HCT116 (cell line): ENCODE measurements around the gene SLC7A9. TPM values are rescaled to one million over a fixed set of nuclear protein-coding genes. Genes with fewer than 3 reads are reported as not detected.

Experiments
- ATAC-seq: fragments of 200-7000 bp; cut with Tn5 transposase; 2 replicates; pipeline ENCODE4 v1.9.1; 2020; ENCODE audit warnings: mild to moderate bottlenecking, moderate library complexity
- BruUV-seq: library from RNA; stranded (reverse); fragments of 400-500 nt; replicated peaks from 2 replicates; lab custom pipeline; 2021; lab: Mats Ljungman, UMichigan
- CTCF ChIA-PET: fragments of 300-600 bp; sonication (Branson Sonifier 250); formaldehyde crosslinking; loops from one replicate; lab custom pipeline; 2021; ENCODE audit warnings: antibody characterized with exemption; lab: Charles Lee
- POLR2A ChIA-PET: fragments of 300-600, 350-600 bp; sonication (Branson Sonifier 250); formaldehyde crosslinking; loops from one replicate; lab custom pipeline; 2021; ENCODE audit warnings: antibody characterized with exemption; lab: Charles Lee
- RAD21 ChIA-PET, 2 experiments: fragments of 300-600 bp; sonication (Branson Sonifier 250); formaldehyde crosslinking; loops; one replicate each; lab custom pipeline; 2023; ENCODE audit warnings: low total read pairs in 2 of 2; ENCODE audit not compliant: uncharacterized antibody in 2 of 2, unreplicated experiment in 2 of 2, low non-redundant PET in 1 of 2; lab: Charles Lee
- DNase-seq: peaks from one replicate; pipeline ENCODE4 v3.0.0-alpha.2; 2010; ENCODE audit warnings: low read depth, low spot score
- H2AFZ ChIP-seq: fragments of 200-600 bp; shearing (Covaris generic), sonication (generic); 2 replicates; pipeline ENCODE4 v1.6.1; 2017; ENCODE audit warnings: low read depth, mixed run types, mixed read lengths, antibody characterized with exemption, low read length; ENCODE audit not compliant: poor library complexity, severe bottlenecking
- H3K27ac ChIP-seq: 2 replicates; pipeline ENCODE4 v1.5.1; 2012; ENCODE audit warnings: low read depth, low read length
- H3K27me3 ChIP-seq: fragments of 200-600 bp; sonication (generic); 2 replicates; pipeline ENCODE4 v1.6.1; 2016; ENCODE audit warnings: mixed run types, low read length, mixed read lengths; ENCODE audit not compliant: insufficient read depth
- H3K36me3 ChIP-seq, 2 experiments: fragments of 200-500 bp in 1 of 2; fragments of 200-600 bp in 1 of 2; sonication (Bioruptor generic) in 1 of 2; sonication (generic) in 1 of 2; 2 replicates each; pipeline versions ENCODE4 v1.5.1 to v1.6.1; 2014 to 2016; ENCODE audit warnings: low read length in 2 of 2, inconsistent platforms in 1 of 2, mixed read lengths in 1 of 2, mixed run types in 1 of 2; ENCODE audit not compliant: insufficient read depth in 2 of 2, control insufficient read depth in 1 of 2
- H3K4me1 ChIP-seq, 2 experiments: fragments of 200-600 bp in 1 of 2; sonication (generic) in 1 of 2; 2 replicates each; pipeline versions ENCODE4 v1.5.1 to v1.6.1; 2012 to 2017; ENCODE audit warnings: low read length in 2 of 2, inconsistent platforms in 1 of 2, mild to moderate bottlenecking in 1 of 2, mixed read lengths in 1 of 2, mixed run types in 1 of 2, moderate library complexity in 1 of 2; ENCODE audit not compliant: insufficient read depth in 2 of 2, control insufficient read depth in 1 of 2
- H3K4me2 ChIP-seq: fragments of 200-600 bp; sonication (generic); 2 replicates; pipeline ENCODE4 v1.6.1; 2017; ENCODE audit warnings: mixed run types, low read length, mixed read lengths
- H3K4me3 ChIP-seq, 2 experiments: fragments of 200-600 bp in 1 of 2; sonication (generic) in 1 of 2; replicated peaks in 1 of 2; 2 replicates each; pipeline ENCODE4 v1.5.1; 2011 to 2016; ENCODE audit warnings: low read length in 2 of 2, control low read depth in 1 of 2, low read depth in 1 of 2, mild to moderate bottlenecking in 1 of 2, mixed read lengths in 1 of 2, mixed run types in 1 of 2
- H3K79me2 ChIP-seq: fragments of 200-600 bp; sonication (generic); 2 replicates; pipeline ENCODE4 v1.6.1; 2017; ENCODE audit warnings: mild to moderate bottlenecking, mixed run types, low read length, moderate library complexity, mixed read lengths; ENCODE audit not compliant: insufficient read depth
- H3K9ac ChIP-seq: fragments of 200-600 bp; sonication (generic); 2 replicates; pipeline ENCODE4 v1.6.1; 2016; ENCODE audit warnings: low read length, mixed read lengths
- H3K9me2 ChIP-seq: fragments of 200-600 bp; sonication (generic), shearing (Covaris generic); 2 replicates; pipeline ENCODE4 v1.6.1; 2017; ENCODE audit warnings: mixed run types, mild to moderate bottlenecking, moderate library complexity; ENCODE audit not compliant: insufficient read depth
- H3K9me3 ChIP-seq, 2 experiments: fragments of 200-500 bp in 1 of 2; fragments of 200-600 bp in 1 of 2; sonication (Bioruptor generic) in 1 of 2; sonication (generic) in 1 of 2; 2 replicates each; pipeline ENCODE4 v1.6.1; 2014 to 2017; ENCODE audit warnings: low read length in 2 of 2, mixed read lengths in 2 of 2, inconsistent platforms in 1 of 2, low read depth in 1 of 2, mild to moderate bottlenecking in 1 of 2, mixed run types in 1 of 2, moderate library complexity in 1 of 2; ENCODE audit not compliant: control insufficient read depth in 1 of 2, insufficient read depth in 1 of 2
- H4K20me1 ChIP-seq: fragments of 200-600 bp; sonication (generic), shearing (Covaris generic); 2 replicates; pipeline ENCODE4 v1.6.1; 2017; ENCODE audit warnings: mixed run types, mild to moderate bottlenecking, moderate library complexity; ENCODE audit not compliant: insufficient read depth
- ATF3 ChIP-seq: IDR thresholded peaks from 2 replicates; pipeline ENCODE4 v1.6.1; 2012
- CBX3 ChIP-seq: IDR thresholded peaks from 2 replicates; pipeline ENCODE4 v1.6.1; 2012; ENCODE audit warnings: low read depth
- CEBPB ChIP-seq: IDR thresholded peaks from 2 replicates; pipeline ENCODE4 v1.6.1; 2012; ENCODE audit warnings: low read depth
- EGR1 ChIP-seq: IDR thresholded peaks from 2 replicates; pipeline ENCODE4 v1.6.1; 2012; ENCODE audit warnings: low read depth
- ELF1 ChIP-seq: IDR thresholded peaks from 2 replicates; pipeline ENCODE4 v1.6.1; 2012; ENCODE audit warnings: low read depth, borderline replicate concordance
- EZH2phosphoT487 ChIP-seq: fragments of 200-600 bp; IDR thresholded peaks from 2 replicates; pipeline ENCODE4 v1.6.1; 2018; ENCODE audit warnings: antibody characterized with exemption, borderline replicate concordance
- JUND ChIP-seq: IDR thresholded peaks from 2 replicates; pipeline ENCODE4 v1.6.1; 2012
- MAX ChIP-seq: IDR thresholded peaks from 2 replicates; pipeline ENCODE4 v1.6.1; 2012
- POLR2A ChIP-seq: IDR thresholded peaks from 2 replicates; pipeline ENCODE4 v1.7.0; 2011; ENCODE audit warnings: borderline replicate concordance; ENCODE audit not compliant: insufficient read depth, insufficient read length; ENCODE audit errors: extremely low read depth
- POLR2AphosphoS5 ChIP-seq: IDR thresholded peaks from 2 replicates; pipeline ENCODE4 v1.6.1; 2011; ENCODE audit warnings: mild to moderate bottlenecking, low read depth, low read length, moderate library complexity
- RAD21 ChIP-seq: IDR thresholded peaks from 2 replicates; pipeline ENCODE4 v1.6.1; 2012; ENCODE audit warnings: low read depth, mild to moderate bottlenecking
- SRF ChIP-seq: IDR thresholded peaks from 2 replicates; pipeline ENCODE4 v1.6.1; 2012; ENCODE audit warnings: low read depth
- TCF7L2 ChIP-seq: IDR thresholded peaks from 2 replicates; pipeline ENCODE4 v1.7.0; 2011; ENCODE audit warnings: borderline replicate concordance, inconsistent platforms; ENCODE audit not compliant: insufficient read depth, insufficient read length; ENCODE audit errors: extremely low read depth
- YY1 ChIP-seq: IDR thresholded peaks from 2 replicates; pipeline ENCODE4 v1.6.1; 2011; ENCODE audit warnings: low read length, low read depth, moderate library complexity, mild to moderate bottlenecking; ENCODE audit not compliant: insufficient replicate concordance; ENCODE audit errors: extremely low read depth
- ZBTB33 ChIP-seq: IDR thresholded peaks from 2 replicates; pipeline ENCODE4 v1.6.1; 2011; ENCODE audit warnings: mild to moderate bottlenecking, low read length, moderate library complexity; ENCODE audit not compliant: insufficient replicate concordance; ENCODE audit errors: extremely low read depth
- ZFX ChIP-seq: fragments of 450-650 bp; IDR thresholded peaks from 2 replicates; pipeline ENCODE4 v1.6.1; 2017
- ZNF274 ChIP-seq: fragments of 200-500 bp; sonication (Bioruptor generic); IDR thresholded peaks from 2 replicates; pipeline ENCODE4 v1.6.1; 2014; ENCODE audit warnings: mild to moderate bottlenecking, low read depth, low read length, inconsistent platforms
- intact Hi-C: fragments of 100-400 bp; cut with micrococcal nuclease; formaldehyde crosslinking; loops from 2 replicates; pipeline ENCODE4 v1.10.0; 2022
- total RNA-seq: library from RNA; stranded (reverse); gene quantifications from one replicate; pipeline ENCODE4 v1.2.1, GENCODE V29; 2021; ENCODE audit not compliant: unreplicated experiment
- TF ChIP-seq, protein P1 (sequence below), 3 experiments: fragments of 200-600 bp in 1 of 3; sonication (generic) in 1 of 3; IDR thresholded peaks in 2 of 3; conservative IDR thresholded peaks in 1 of 3; 2 replicates each; pipeline ENCODE4 v1.5.1; 2012 to 2017; ENCODE audit warnings: low read depth in 2 of 3, low read length in 2 of 3, antibody characterized with exemption in 1 of 3, borderline replicate concordance in 1 of 3, control low read depth in 1 of 3, mild to moderate bottlenecking in 1 of 3, mixed read lengths in 1 of 3, mixed run types in 1 of 3, moderate library complexity in 1 of 3; ENCODE audit not compliant: insufficient read depth in 1 of 3

SLC7A9 gene
- total RNA-seq, 1 experiment from 2014 or later, result 0.42 TPM

- TF ChIP-seq ZBTB33 (no peak), ATF3 (no peak), YY1 (no peak), MAX (no peak), CBX3 (no peak), CEBPB (no peak), ELF1 (no peak), RAD21 (no peak), POLR2AphosphoS5 (no peak), TCF7L2 (no peak), JUND (no peak), ZNF274 (no peak)
Measured at GRCh38 chr19:32864318-32865007, 5.1 kb downstream of the SLC7A9 start (continued).

GRCh38 chr19:32863841-32864240 is 5.7 kb downstream of the SLC7A9 start:
- RAD21 ChIA-PET, result no interaction called here
- no peak for TF ChIP-seq EZH2phosphoT487
- no peak for TF ChIP-seq POLR2A
- TF ChIP-seq SRF, result no peak
- no peak for TF ChIP-seq CEBPB
- TF ChIP-seq POLR2AphosphoS5, result no peak
- no peak for TF ChIP-seq ZNF274
- TF ChIP-seq JUND, result no peak
- TF ChIP-seq, protein P1, sequence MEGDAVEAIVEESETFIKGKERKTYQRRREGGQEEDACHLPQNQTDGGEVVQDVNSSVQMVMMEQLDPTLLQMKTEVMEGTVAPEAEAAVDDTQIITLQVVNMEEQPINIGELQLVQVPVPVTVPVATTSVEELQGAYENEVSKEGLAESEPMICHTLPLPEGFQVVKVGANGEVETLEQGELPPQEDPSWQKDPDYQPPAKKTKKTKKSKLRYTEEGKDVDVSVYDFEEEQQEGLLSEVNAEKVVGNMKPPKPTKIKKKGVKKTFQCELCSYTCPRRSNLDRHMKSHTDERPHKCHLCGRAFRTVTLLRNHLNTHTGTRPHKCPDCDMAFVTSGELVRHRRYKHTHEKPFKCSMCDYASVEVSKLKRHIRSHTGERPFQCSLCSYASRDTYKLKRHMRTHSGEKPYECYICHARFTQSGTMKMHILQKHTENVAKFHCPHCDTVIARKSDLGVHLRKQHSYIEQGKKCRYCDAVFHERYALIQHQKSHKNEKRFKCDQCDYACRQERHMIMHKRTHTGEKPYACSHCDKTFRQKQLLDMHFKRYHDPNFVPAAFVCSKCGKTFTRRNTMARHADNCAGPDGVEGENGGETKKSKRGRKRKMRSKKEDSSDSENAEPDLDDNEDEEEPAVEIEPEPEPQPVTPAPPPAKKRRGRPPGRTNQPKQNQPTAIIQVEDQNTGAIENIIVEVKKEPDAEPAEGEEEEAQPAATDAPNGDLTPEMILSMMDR (IDR thresholded peaks at IDR 0.05 in 2 of 3, conservative IDR thresholded peaks at IDR 0.05 in 1 of 3; ENCODE audit: borderline replicate concordance in 1 of 3, insufficient read depth in 1 of 3, low read depth in 2 of 3, low read length in 2 of 3), result no peak
- no peak for TF ChIP-seq YY1
- no peak for TF ChIP-seq ZFX
- no peak for TF ChIP-seq EGR1
- TF ChIP-seq ATF3, result no peak
- TF ChIP-seq ELF1, result no peak
- no peak for TF ChIP-seq RAD21
- TF ChIP-seq TCF7L2, result no peak
- TF ChIP-seq CBX3, result no peak
- TF ChIP-seq MAX, result no peak

More at GRCh38 chr19:32863841-32864240, 5.7 kb downstream of the SLC7A9 start:
- H3K79me2 ChIP-seq, result no peaks in the 10 kb centered on the region
- H3K27me3 ChIP-seq, result no peaks in the 10 kb centered on the region
- H4K20me1 ChIP-seq, result no peaks in the 10 kb centered on the region
- ChIA-PET POLR2A (no interaction called here), CTCF (no interaction called here)
- H3K27ac ChIP-seq, result no peak overlapping the region
- H3K9me3 ChIP-seq, result no peaks in the 10 kb centered on the region
- H3K4me2 ChIP-seq, result no peak overlapping the region
- DNase-seq, result no peak
- no peaks in the 10 kb centered on the region for H3K9me2 ChIP-seq
- BruUV-seq, result no TSS peak
- no peaks in the 10 kb centered on the region for H3K4me1 ChIP-seq
- ATAC-seq, result no peak
- intact Hi-C loops, result no loop called here
- H3K36me3 ChIP-seq, result no peaks in the 10 kb centered on the region
- no peak overlapping the region for H2AFZ ChIP-seq
- no peak overlapping the region for H3K4me3 ChIP-seq
- no peak overlapping the region for H3K9ac ChIP-seq
